GM12891 (cell line): ENCODE measurements around the gene CASP9.

ENCODE experiments used
- PAX5 ChIP-seq: IDR thresholded peaks from 2 replicates; pipeline ENCODE4 v1.6.1; 2011; ENCODE audit warnings: low read length, moderate library complexity, mild to moderate bottlenecking; ENCODE audit not compliant: insufficient read depth, severe bottlenecking
- POLR2A ChIP-seq: IDR thresholded peaks from 2 replicates; pipeline ENCODE4 v1.6.1; 2011; ENCODE audit warnings: low read depth, low read length, control low read depth
- POLR2AphosphoS5 ChIP-seq: IDR thresholded peaks from 2 replicates; pipeline ENCODE4 v1.6.1; 2011; ENCODE audit warnings: low read depth, low read length, control low read depth
- TAF1 ChIP-seq: IDR thresholded peaks from 2 replicates; pipeline ENCODE4 v1.6.1; 2011; ENCODE audit warnings: low read depth, low read length, control low read depth

- TF ChIP-seq POLR2A = no peak
- no peak for TF ChIP-seq PAX5
- TF ChIP-seq POLR2AphosphoS5 = no peak
- TF ChIP-seq TAF1 = no peak
Measured at GRCh38 chr1:15513919-15514318, 10.1 kb downstream of the CASP9 start.
